VCaP (cell line): ENCODE measurements around the gene ALDH1A1.

Experiments used
- H3K27ac ChIP-seq: fragments of 450-650 bp; 2 replicates; pipeline ENCODE4 v1.5.1; 2017
- CTCF ChIP-seq: fragments of 450-650 bp; conservative IDR thresholded peaks from 2 replicates; pipeline ENCODE4 v1.5.1; 2017; ENCODE audit warnings: mild to moderate bottlenecking, moderate library complexity

ALDH1A1 gene

GRCh38 chr9:72894342-72894741, 58.5 kb downstream of the ALDH1A1 start:
- no peak overlapping the region for H3K27ac ChIP-seq
- TF ChIP-seq CTCF: no peak

- H3K27ac ChIP-seq: no peak overlapping the region
- TF ChIP-seq CTCF: no peak
Observed at GRCh38 chr9:72893437-72893836, 59.4 kb downstream of the ALDH1A1 start.

- no peak for TF ChIP-seq CTCF
Observed at GRCh38 chr9:72891043-72891442, 61.8 kb downstream of the ALDH1A1 start.

GRCh38 chr9:72888943-72889342, 63.9 kb downstream of the ALDH1A1 start:
- H3K27ac ChIP-seq: no peak overlapping the region
- no peak for TF ChIP-seq CTCF

More at GRCh38 chr9:72891043-72891442, 61.8 kb downstream of the ALDH1A1 start:
- no peak overlapping the region for H3K27ac ChIP-seq

GRCh38 chr9:72888067-72888466, 64.8 kb downstream of the ALDH1A1 start:
- no peak overlapping the region for H3K27ac ChIP-seq
- no peak for TF ChIP-seq CTCF

- no peak overlapping the region for H3K27ac ChIP-seq
- no peak for TF ChIP-seq CTCF
Observed at GRCh38 chr9:72886386-72886785, 66.5 kb downstream of the ALDH1A1 start.

GRCh38 chr9:72884508-72884907, 68.3 kb downstream of the ALDH1A1 start:
- no peak overlapping the region for H3K27ac ChIP-seq
- no peak for TF ChIP-seq CTCF

GRCh38 chr9:72883875-72884274, 69.0 kb downstream of the ALDH1A1 start:
- no peak overlapping the region for H3K27ac ChIP-seq
- no peak for TF ChIP-seq CTCF
